Breast epithelium (tissue), 4 donors: ENCODE results near the gene C8G. TPM values are rescaled to one million over a fixed set of nuclear protein-coding genes. Genes with fewer than 3 reads are reported as not detected.

ENCODE experiments used
- DNase-seq, 2 donors: peaks; one replicate each; pipeline ENCODE4 v3.0.0-alpha.2; 2019; ENCODE audit warnings: low spot score in 2 of 2
- H3K27ac ChIP-seq, 2 donors: fragments of 200-600 bp; sonication (generic) in 1 of 2; one replicate each; pipeline ENCODE4 v1.5.1; 2016 to 2019; ENCODE audit warnings: mild to moderate bottlenecking in 1 of 2
- H3K27me3 ChIP-seq, 2 donors: fragments of 200-600 bp; sonication (generic) in 1 of 2; one replicate each; pipeline versions ENCODE4 v1.5.1 to v1.6.0; 2017 to 2019; ENCODE audit warnings: control low read depth in 1 of 2, mild to moderate bottlenecking in 1 of 2
- H3K36me3 ChIP-seq: fragments of 200-600 bp; one replicate; pipeline ENCODE4 v1.5.1; 2019
- H3K4me1 ChIP-seq, 2 donors: fragments of 200-600 bp; sonication (generic); one replicate each; pipeline ENCODE4 v1.5.1; 2016 to 2019; ENCODE audit warnings: control low read depth in 1 of 2
- H3K4me3 ChIP-seq, 3 donors: fragments of 200-600 bp; sonication (generic); 1 replicate in 2 of 3; 2 replicates in 1 of 3; pipeline ENCODE4 v1.5.1; 2016 to 2019; ENCODE audit warnings: mild to moderate bottlenecking in 3 of 3, moderate library complexity in 2 of 3
- H3K9me3 ChIP-seq, 2 donors: fragments of 200-600 bp; sonication (generic) in 1 of 2; one replicate each; pipeline ENCODE4 v1.5.1; 2016 to 2019; ENCODE audit warnings: control low read depth in 1 of 2
- POLR2A ChIP-seq: fragments of 450-650 bp; IDR thresholded peaks from one replicate; pipeline ENCODE4 v1.6.1; 2016; ENCODE audit warnings: antibody characterized with exemption, mild to moderate bottlenecking, moderate library complexity
- POLR2AphosphoS5 ChIP-seq, 3 donors: sonication (generic); formaldehyde crosslinking; IDR thresholded peaks; one replicate each; pipeline ENCODE4 v1.6.1; 2017; ENCODE audit warnings: antibody characterized with exemption in 3 of 3
- intact Hi-C: fragments of 100-400 bp; cut with DNase I; formaldehyde crosslinking; loops from one replicate; pipeline ENCODE4 v1.15.1; 2023; ENCODE audit warnings: low total_unique reads
- total RNA-seq, 3 donors: library from RNA; depleted of rRNA; stranded (reverse); fragments of >200 nt; gene quantifications; one replicate each; pipeline ENCODE4 v1.1.0, GENCODE V29; 2016
- TF ChIP-seq, protein P1 (sequence below), 3 donors: fragments of 450-650 bp; IDR thresholded peaks; one replicate each; pipeline ENCODE4 v1.5.1; 2016 to 2017; ENCODE audit warnings: antibody characterized with exemption in 3 of 3, mild to moderate bottlenecking in 3 of 3, moderate library complexity in 3 of 3

The C8G gene
- total RNA-seq, 3 donors from 2014 or later, result not detected

DNA sequence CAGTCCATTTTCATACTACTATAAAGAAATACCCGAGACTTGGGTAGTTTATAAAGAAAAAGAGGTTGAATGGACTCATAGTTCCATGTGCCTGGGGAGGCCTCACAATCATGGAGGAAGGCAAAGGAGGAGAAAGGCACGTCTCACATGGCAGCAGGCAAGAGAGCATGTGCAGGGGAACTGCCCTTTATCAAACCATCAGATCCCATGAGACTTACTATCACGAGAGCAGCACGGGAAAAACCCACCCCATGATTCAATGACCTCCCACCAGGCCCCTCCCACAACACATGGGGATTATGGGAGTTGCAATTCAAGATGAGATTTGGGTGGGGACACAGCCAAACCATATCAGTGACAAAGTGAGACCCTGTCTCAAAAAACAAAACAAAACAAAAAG is 38.8 kb upstream of the C8G start:
- Histone ChIP-seq H3K27me3 (no peaks in the 10 kb centered on the region), H3K36me3 (no peaks in the 10 kb centered on the region), H3K4me1 (peaks cover 11 to 18% of the 10 kb centered on the region in 2 donors), H3K27ac (peak overlapping the region; percentile 1 to 65), H3K9me3 (no peaks in the 10 kb centered on the region), H3K4me3 (no peak overlapping the region)
- intact Hi-C loops, result no loop called here
- DNase-seq, result no peak
- no peak for TF ChIP-seq POLR2A
- no peak for TF ChIP-seq POLR2AphosphoS5 (IDR thresholded peaks at IDR 0.05)
- TF ChIP-seq, protein P1, sequence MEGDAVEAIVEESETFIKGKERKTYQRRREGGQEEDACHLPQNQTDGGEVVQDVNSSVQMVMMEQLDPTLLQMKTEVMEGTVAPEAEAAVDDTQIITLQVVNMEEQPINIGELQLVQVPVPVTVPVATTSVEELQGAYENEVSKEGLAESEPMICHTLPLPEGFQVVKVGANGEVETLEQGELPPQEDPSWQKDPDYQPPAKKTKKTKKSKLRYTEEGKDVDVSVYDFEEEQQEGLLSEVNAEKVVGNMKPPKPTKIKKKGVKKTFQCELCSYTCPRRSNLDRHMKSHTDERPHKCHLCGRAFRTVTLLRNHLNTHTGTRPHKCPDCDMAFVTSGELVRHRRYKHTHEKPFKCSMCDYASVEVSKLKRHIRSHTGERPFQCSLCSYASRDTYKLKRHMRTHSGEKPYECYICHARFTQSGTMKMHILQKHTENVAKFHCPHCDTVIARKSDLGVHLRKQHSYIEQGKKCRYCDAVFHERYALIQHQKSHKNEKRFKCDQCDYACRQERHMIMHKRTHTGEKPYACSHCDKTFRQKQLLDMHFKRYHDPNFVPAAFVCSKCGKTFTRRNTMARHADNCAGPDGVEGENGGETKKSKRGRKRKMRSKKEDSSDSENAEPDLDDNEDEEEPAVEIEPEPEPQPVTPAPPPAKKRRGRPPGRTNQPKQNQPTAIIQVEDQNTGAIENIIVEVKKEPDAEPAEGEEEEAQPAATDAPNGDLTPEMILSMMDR (IDR thresholded peaks at IDR 0.05), result no peak

DNA sequence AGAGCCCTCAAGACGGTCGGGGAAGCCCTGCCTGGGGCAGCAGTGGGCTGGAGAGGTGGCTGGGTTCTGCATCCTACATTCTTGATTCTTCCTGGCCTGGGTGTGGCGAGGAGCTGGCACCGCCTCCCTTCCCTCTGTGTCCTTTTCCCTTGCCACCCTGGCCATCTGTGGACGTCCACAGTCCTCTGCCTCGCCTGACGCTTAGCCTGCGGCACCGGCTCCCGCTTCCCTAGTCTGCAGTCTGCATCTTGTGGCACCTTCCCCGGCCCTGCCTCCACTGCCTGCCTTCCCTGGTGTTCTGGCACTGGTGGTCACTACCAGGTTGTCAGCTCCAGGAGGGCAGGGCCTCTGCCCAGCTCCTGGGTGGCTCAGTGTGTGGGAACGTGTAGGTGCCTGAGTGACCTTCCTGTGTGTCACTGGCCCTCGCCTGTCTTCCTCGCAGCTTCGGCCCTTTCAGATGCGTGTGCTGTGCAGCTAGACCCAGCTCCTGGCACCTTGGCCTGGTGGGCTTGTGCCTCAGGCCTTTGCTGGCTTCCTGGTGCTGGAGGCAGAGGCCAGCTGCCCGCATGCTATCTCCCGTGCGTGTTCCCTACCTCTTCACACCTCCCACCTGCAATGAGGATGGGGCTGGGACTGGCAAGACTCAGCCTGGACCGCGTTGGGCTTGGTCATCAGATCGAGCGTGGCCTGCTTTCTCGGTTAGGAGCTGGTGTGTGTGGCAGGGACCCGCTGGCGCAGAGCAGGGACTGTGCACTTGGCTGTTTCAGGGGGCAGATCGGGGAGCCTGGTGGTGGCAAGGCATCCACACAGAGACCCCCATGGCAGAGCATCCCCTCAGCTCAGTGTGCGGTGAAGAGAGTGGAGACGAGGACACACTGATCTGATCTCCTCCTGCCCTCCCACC is 37.8 kb upstream of the C8G start:
- no peaks in the 10 kb centered on the region for H3K9me3 ChIP-seq
- H3K4me1 ChIP-seq, result peaks cover under 1 to 9% of the 10 kb centered on the region in 2 donors
- intact Hi-C loops, result no loop called here
- H3K27ac ChIP-seq, result peak overlapping the region in 1 of 2 donors; percentile 65
- no peaks in the 10 kb centered on the region for H3K36me3 ChIP-seq
- H3K4me3 ChIP-seq, result no peak overlapping the region
- DNase-seq, result no peak
- H3K27me3 ChIP-seq, result no peaks in the 10 kb centered on the region
- TF ChIP-seq, protein P1 (IDR thresholded peaks at IDR 0.05), result no peak
- TF ChIP-seq POLR2A (no peak), POLR2AphosphoS5 (IDR thresholded peaks at IDR 0.05) (no peak)

DNA sequence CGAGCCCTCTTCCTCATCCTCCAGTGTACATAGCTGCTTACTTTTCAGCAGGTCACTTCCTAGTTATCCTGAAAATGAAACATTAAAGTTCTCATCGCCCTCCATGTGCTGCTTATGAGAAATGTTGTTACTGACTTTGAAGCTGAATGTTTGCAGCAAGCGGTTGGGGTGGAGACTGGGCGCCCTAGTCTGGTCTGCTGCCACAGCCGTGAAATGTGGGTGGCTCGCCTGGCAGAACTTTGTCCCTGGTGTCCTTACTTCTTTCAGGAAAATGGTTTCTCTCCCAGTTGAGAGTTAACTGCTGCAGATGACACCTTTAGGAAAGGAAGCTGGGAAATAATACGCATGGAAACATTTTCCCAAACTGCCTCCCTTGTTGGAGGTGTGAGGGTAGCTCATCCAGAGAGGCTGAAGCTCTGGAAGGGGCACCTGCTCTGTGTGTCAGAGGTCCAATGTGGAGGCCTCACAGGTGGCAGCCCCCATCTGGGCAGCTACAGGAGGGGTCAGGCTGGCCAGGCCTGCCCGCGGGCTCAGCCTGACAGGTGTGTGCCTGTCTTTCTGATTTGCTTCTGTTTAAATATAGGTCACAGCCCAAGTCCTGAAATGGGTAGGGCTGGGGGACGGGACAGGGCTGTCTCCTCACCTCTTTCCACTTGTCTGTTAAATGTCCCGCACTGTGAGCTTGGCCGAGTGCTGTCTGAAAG is 34.7 kb upstream of the C8G start:
- H3K4me1 ChIP-seq, result no peaks in the 10 kb centered on the region
- H3K36me3 ChIP-seq, result no peaks in the 10 kb centered on the region
- H3K9me3 ChIP-seq, result no peaks in the 10 kb centered on the region
- no peak for DNase-seq
- no peak for TF ChIP-seq POLR2A
- TF ChIP-seq, protein P1 (IDR thresholded peaks at IDR 0.05), result no peak
- TF ChIP-seq POLR2AphosphoS5 (IDR thresholded peaks at IDR 0.05), result no peak
- no peak overlapping the region for H3K4me3 ChIP-seq
- no peak overlapping the region for H3K27ac ChIP-seq
- intact Hi-C loops, result no loop called here
- H3K27me3 ChIP-seq, result no peaks in the 10 kb centered on the region

DNA sequence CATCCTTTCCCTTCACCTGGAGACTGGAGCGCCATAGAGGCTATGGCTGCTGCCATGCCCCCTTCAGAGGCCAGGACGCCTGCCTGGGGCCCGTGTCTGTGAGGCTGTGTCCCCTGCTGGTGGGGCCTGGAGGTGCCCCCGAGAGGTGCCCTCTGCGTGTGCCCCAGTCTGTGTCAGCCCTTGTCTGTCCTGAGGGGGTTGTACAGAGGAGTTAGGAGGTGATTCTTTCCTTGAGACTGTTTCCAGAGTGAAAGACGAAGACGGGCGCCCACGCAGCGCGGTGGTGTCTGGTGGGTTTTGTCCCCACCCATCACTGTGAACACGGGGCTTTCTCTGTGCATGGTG is 34.2 kb upstream of the C8G start:
- DNase-seq, result no peak
- no peak overlapping the region for H3K27ac ChIP-seq
- intact Hi-C loops, result no loop called here
- no peak overlapping the region for H3K4me3 ChIP-seq
- no peaks in the 10 kb centered on the region for H3K4me1 ChIP-seq
- H3K36me3 ChIP-seq, result no peaks in the 10 kb centered on the region
- no peak for TF ChIP-seq POLR2A
- TF ChIP-seq, protein P1 (IDR thresholded peaks at IDR 0.05), result no peak
- no peak for TF ChIP-seq POLR2AphosphoS5 (IDR thresholded peaks at IDR 0.05)
- no peaks in the 10 kb centered on the region for H3K9me3 ChIP-seq
- no peaks in the 10 kb centered on the region for H3K27me3 ChIP-seq
